GM23338 (cell line): ENCODE results near the gene NDUFAF8. TPM values are rescaled to one million over a fixed set of nuclear protein-coding genes. Genes with fewer than 3 reads are reported as not detected.

ENCODE experiments used
- ATAC-seq: fragments of 200-7000 bp; cut with Tn5 transposase; 3 replicates; pipeline ENCODE4 v1.9.1; 2020
- DNase-seq: peaks from one replicate; pipeline ENCODE4 v3.0.0-alpha.2; 2015; ENCODE audit warnings: low spot score
- H2AFZ ChIP-seq: fragments of 200-600 bp; sonication (generic); 2 replicates; pipeline ENCODE4 v1.8.0; 2016; ENCODE audit warnings: antibody characterized with exemption, mild to moderate bottlenecking, moderate library complexity
- H3F3A ChIP-seq: fragments of 200-600 bp; sonication (generic); replicated peaks from 2 replicates; pipeline ENCODE4 v1.8.0; 2017; ENCODE audit warnings: antibody characterized with exemption, mixed run types, low read depth
- H3K27ac ChIP-seq: fragments of 200-600 bp; sonication (generic); 2 replicates; pipeline ENCODE4 v1.6.1; 2016; ENCODE audit warnings: low read depth
- H3K27me3 ChIP-seq: fragments of 200-600 bp; sonication (generic); 2 replicates; pipeline ENCODE4 v1.8.0; 2016; ENCODE audit warnings: mild to moderate bottlenecking, mixed run types, moderate library complexity; ENCODE audit not compliant: insufficient read depth
- H3K36me3 ChIP-seq: fragments of 200-600 bp; sonication (generic); 2 replicates; pipeline ENCODE4 v1.8.0; 2016; ENCODE audit warnings: mild to moderate bottlenecking; ENCODE audit not compliant: insufficient read depth
- H3K4me1 ChIP-seq: fragments of 200-600 bp; sonication (generic); 2 replicates; pipeline ENCODE4 v1.8.0; 2016; ENCODE audit warnings: mild to moderate bottlenecking, moderate library complexity; ENCODE audit not compliant: insufficient read depth
- H3K4me2 ChIP-seq: fragments of 200-600 bp; sonication (generic); 2 replicates; pipeline ENCODE4 v1.7.1; 2017; ENCODE audit warnings: mixed run types
- H3K4me3 ChIP-seq: fragments of 200-600 bp; sonication (generic); 2 replicates; pipeline ENCODE4 v1.6.1; 2016; ENCODE audit warnings: mixed run types
- H3K79me2 ChIP-seq: fragments of 200-600 bp; sonication (generic); replicated peaks from 2 replicates; pipeline ENCODE4 v1.8.0; 2017; ENCODE audit warnings: mild to moderate bottlenecking; ENCODE audit not compliant: insufficient read depth
- H3K9me2 ChIP-seq: fragments of 200-600 bp; sonication (generic); 2 replicates; pipeline ENCODE4 v1.8.0; 2017; ENCODE audit not compliant: insufficient read depth
- H4K20me1 ChIP-seq: fragments of 200-600 bp; sonication (generic); replicated peaks from 2 replicates; pipeline ENCODE4 v1.8.0; 2017; ENCODE audit warnings: mild to moderate bottlenecking; ENCODE audit not compliant: insufficient read depth
- H3K27ac Mint-ChIP-seq: 2 replicates; pipeline ENCODE4 v1.8.0; 2020; ENCODE audit warnings: inconsistent platforms, mild to moderate bottlenecking, moderate library complexity, mixed read lengths
- H3K27me3 Mint-ChIP-seq: 3 replicates; pipeline ENCODE4 v1.8.0; 2022; ENCODE audit warnings: low read depth, mild to moderate bottlenecking, moderate library complexity, mixed read lengths, inconsistent platforms; ENCODE audit not compliant: insufficient read depth, poor library complexity
- H3K36me3 Mint-ChIP-seq: 3 replicates; pipeline ENCODE4 v1.8.0; 2021; ENCODE audit warnings: low read depth, mild to moderate bottlenecking, inconsistent platforms, moderate library complexity, mixed read lengths
- H3K4me1 Mint-ChIP-seq: 3 replicates; pipeline ENCODE4 v1.8.0; 2020; ENCODE audit warnings: mild to moderate bottlenecking, inconsistent platforms, mixed read lengths
- H3K4me3 Mint-ChIP-seq: 3 replicates; pipeline ENCODE4 v1.8.0; 2021; ENCODE audit warnings: moderate library complexity, mild to moderate bottlenecking, inconsistent platforms, mixed read lengths
- H3K9me3 Mint-ChIP-seq: 3 replicates; pipeline ENCODE4 v1.8.0; 2020; ENCODE audit warnings: moderate library complexity, mild to moderate bottlenecking, inconsistent platforms, mixed read lengths
- CREB1 ChIP-seq: fragments of 250-450 bp; sonication (Bioruptor Pico); IDR thresholded peaks from 2 replicates; pipeline ENCODE4 v1.5.0; 2020; ENCODE audit warnings: low read depth, mild to moderate bottlenecking, moderate library complexity
- EZH2 ChIP-seq: fragments of 200-600 bp; sonication (generic); IDR thresholded peaks from one replicate; pipeline ENCODE4 v1.8.0; 2017; ENCODE audit warnings: antibody characterized with exemption, mild to moderate bottlenecking, low read depth; ENCODE audit not compliant: unreplicated experiment
- JUNB ChIP-seq: IDR thresholded peaks from one replicate; pipeline ENCODE4 v1.6.1; 2016; ENCODE audit warnings: antibody characterized with exemption; ENCODE audit not compliant: unreplicated experiment
- NANOG ChIP-seq: IDR thresholded peaks from 2 replicates; pipeline ENCODE4 v1.6.1; 2016; ENCODE audit warnings: antibody characterized with exemption, borderline replicate concordance
- POLR2AphosphoS5 ChIP-seq: IDR thresholded peaks from 2 replicates; pipeline ENCODE4 v1.6.1; 2016; ENCODE audit warnings: antibody characterized with exemption, low read depth
- REST ChIP-seq: IDR thresholded peaks from one replicate; pipeline ENCODE4 v1.6.1; 2018; ENCODE audit warnings: antibody characterized with exemption; ENCODE audit not compliant: unreplicated experiment
- STAT1 ChIP-seq: IDR thresholded peaks from one replicate; pipeline ENCODE4 v1.6.1; 2016; ENCODE audit warnings: antibody characterized with exemption; ENCODE audit not compliant: unreplicated experiment
- ZNF114 ChIP-seq: fragments of 250-450 bp; sonication (Bioruptor Pico); IDR thresholded peaks from 2 replicates; pipeline ENCODE4 v1.5.0; 2020; ENCODE audit warnings: mild to moderate bottlenecking, moderate library complexity
- ZNF331 ChIP-seq: fragments of 250-450 bp; sonication (Bioruptor Pico); IDR thresholded peaks from 2 replicates; pipeline ENCODE4 v1.5.0; 2020; ENCODE audit warnings: low read depth, mild to moderate bottlenecking, moderate library complexity
- polyA plus RNA-seq: library from polyadenylated mRNA; unstranded; fragments of >200 nt; fragmentation: Nextera tagmentation; extraction: Ambion mirVana; gene quantifications from 2 replicates; pipeline ENCODE4 v1.2.1, GENCODE V29; 2016
- total RNA-seq: library from RNA; depleted of rRNA; stranded (reverse); fragments of >200 nt; shearing (Covaris generic); gene quantifications from 2 replicates; pipeline ENCODE4 v1.2.3, GENCODE V29; 2014
- TF ChIP-seq, protein P1 (sequence below), 2 experiments: fragments of 200-600 bp in 1 of 2; sonication (generic) in 1 of 2; conservative IDR thresholded peaks; 2 replicates each; pipeline versions ENCODE4 v1.5.1 to v1.6.1; 2016 to 2017; ENCODE audit warnings: antibody characterized with exemption in 2 of 2, low read depth in 2 of 2, mild to moderate bottlenecking in 2 of 2, moderate library complexity in 1 of 2
- TF ChIP-seq, protein P2 (sequence below): IDR thresholded peaks from 2 replicates; pipeline ENCODE4 v1.6.1; 2016; ENCODE audit warnings: antibody characterized with exemption

Gene NDUFAF8
- total and polyA plus RNA-seq, 2 experiments from 2014 or later = 21.5 to 156 TPM

- peaks cover 7% of the 10 kb centered on the region for H3K27me3 Mint-ChIP-seq
- no peak overlapping the region for H3K27ac Mint-ChIP-seq
- H3K4me1 Mint-ChIP-seq = peaks cover 7% of the 10 kb centered on the region
- H3K36me3 Mint-ChIP-seq = peaks cover 5% of the 10 kb centered on the region; the same call in 2 of the 3 replicates
- ATAC-seq = no peak
- no peak overlapping the region for H2AFZ ChIP-seq
- H3K9me2 ChIP-seq = no peaks in the 10 kb centered on the region
- H3K4me3 ChIP-seq = no peak overlapping the region
- no peaks in the 10 kb centered on the region for H3K4me1 ChIP-seq
- no peaks in the 10 kb centered on the region for H3K27me3 ChIP-seq
- no peaks in the 10 kb centered on the region; the same call in 1 of the 2 replicates for H4K20me1 ChIP-seq
- H3K79me2 ChIP-seq = peaks cover 9% of the 10 kb centered on the region; the same call in 1 of the 2 replicates
- H3K36me3 ChIP-seq = no peaks in the 10 kb centered on the region; the same call in 1 of the 2 replicates
- DNase-seq = no peak
- H3F3A ChIP-seq = no peaks in the 10 kb centered on the region
- no peak overlapping the region for H3K27ac ChIP-seq
- H3K4me2 ChIP-seq = no peak overlapping the region
- H3K9me3 Mint-ChIP-seq = no peaks in the 10 kb centered on the region
- no peak overlapping the region for H3K4me3 Mint-ChIP-seq
- no peak for TF ChIP-seq STAT1
Measured at GRCh38 chr17:81282141-81282540, 43.0 kb downstream of the NDUFAF8 start.

DNA sequence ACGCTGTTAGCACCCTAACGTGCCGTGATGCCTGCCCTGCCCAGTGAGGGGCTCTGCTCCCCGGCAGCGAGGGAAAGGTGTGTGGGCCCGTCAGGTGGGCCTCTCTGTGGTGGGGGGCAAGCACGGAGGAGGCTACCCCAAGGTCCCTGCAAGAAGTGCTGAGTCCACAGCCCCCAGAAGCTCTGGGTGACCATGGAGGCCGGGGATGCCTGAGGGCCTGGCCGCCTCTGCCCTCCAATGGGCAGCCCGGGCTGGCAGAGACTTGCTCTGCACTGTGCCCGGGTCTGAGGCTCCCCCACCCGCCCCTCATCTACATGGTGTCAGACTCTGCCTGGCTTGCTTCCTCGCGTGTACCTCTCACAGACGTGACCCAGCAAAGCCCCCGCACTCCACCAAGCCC lies 43.8 kb downstream of the NDUFAF8 start:
- H3K27me3 Mint-ChIP-seq = peaks cover 7% of the 10 kb centered on the region
- ATAC-seq (no peak), DNase-seq (no peak)
- no peaks in the 10 kb centered on the region for H3K9me3 Mint-ChIP-seq
- Histone ChIP-seq H3K27me3 (no peaks in the 10 kb centered on the region), H3K36me3 (no peaks in the 10 kb centered on the region; the same call in 1 of the 2 replicates), H3K4me3 (no peak overlapping the region), H3K27ac (no peak overlapping the region), H3F3A (no peaks in the 10 kb centered on the region), H2AFZ (no peak overlapping the region), H3K79me2 (peaks cover 13% of the 10 kb centered on the region; the same call in 1 of the 2 replicates), H4K20me1 (peaks cover 2% of the 10 kb centered on the region), H3K9me2 (no peaks in the 10 kb centered on the region), H3K4me1 (no peaks in the 10 kb centered on the region), H3K4me2 (no peak overlapping the region)
- peaks cover 7% of the 10 kb centered on the region for H3K4me1 Mint-ChIP-seq
- no peak overlapping the region for H3K27ac Mint-ChIP-seq
- H3K4me3 Mint-ChIP-seq = no peak overlapping the region
- H3K36me3 Mint-ChIP-seq = peaks cover 5% of the 10 kb centered on the region; the same call in 2 of the 3 replicates
- TF ChIP-seq, protein P1, sequence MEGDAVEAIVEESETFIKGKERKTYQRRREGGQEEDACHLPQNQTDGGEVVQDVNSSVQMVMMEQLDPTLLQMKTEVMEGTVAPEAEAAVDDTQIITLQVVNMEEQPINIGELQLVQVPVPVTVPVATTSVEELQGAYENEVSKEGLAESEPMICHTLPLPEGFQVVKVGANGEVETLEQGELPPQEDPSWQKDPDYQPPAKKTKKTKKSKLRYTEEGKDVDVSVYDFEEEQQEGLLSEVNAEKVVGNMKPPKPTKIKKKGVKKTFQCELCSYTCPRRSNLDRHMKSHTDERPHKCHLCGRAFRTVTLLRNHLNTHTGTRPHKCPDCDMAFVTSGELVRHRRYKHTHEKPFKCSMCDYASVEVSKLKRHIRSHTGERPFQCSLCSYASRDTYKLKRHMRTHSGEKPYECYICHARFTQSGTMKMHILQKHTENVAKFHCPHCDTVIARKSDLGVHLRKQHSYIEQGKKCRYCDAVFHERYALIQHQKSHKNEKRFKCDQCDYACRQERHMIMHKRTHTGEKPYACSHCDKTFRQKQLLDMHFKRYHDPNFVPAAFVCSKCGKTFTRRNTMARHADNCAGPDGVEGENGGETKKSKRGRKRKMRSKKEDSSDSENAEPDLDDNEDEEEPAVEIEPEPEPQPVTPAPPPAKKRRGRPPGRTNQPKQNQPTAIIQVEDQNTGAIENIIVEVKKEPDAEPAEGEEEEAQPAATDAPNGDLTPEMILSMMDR (conservative IDR thresholded peaks at IDR 0.05; ENCODE audit: low read depth in 2 of 2) = no peak
- TF ChIP-seq EZH2 = no peak
- TF ChIP-seq STAT1 = no peak
- TF ChIP-seq JUNB = no peak
- TF ChIP-seq, protein P2, sequence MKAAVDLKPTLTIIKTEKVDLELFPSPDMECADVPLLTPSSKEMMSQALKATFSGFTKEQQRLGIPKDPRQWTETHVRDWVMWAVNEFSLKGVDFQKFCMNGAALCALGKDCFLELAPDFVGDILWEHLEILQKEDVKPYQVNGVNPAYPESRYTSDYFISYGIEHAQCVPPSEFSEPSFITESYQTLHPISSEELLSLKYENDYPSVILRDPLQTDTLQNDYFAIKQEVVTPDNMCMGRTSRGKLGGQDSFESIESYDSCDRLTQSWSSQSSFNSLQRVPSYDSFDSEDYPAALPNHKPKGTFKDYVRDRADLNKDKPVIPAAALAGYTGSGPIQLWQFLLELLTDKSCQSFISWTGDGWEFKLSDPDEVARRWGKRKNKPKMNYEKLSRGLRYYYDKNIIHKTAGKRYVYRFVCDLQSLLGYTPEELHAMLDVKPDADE = no peak
- no peak for TF ChIP-seq ZNF331 (CRISPR knock-in tag)
- no peak for TF ChIP-seq POLR2AphosphoS5
- TF ChIP-seq REST = no peak
- TF ChIP-seq NANOG = no peak
- no peak for TF ChIP-seq CREB1 (CRISPR knock-in tag)
- no peak for TF ChIP-seq ZNF114 (CRISPR knock-in tag)
